ENCODE data around the gene PKHD1. TPM values are rescaled to one million over a fixed set of nuclear protein-coding genes. Genes with fewer than 3 reads are reported as not detected.

PKHD1 gene
- polyA plus RNA-seq: under 1 TPM; under 0.01 to 0.01 TPM

DNA sequence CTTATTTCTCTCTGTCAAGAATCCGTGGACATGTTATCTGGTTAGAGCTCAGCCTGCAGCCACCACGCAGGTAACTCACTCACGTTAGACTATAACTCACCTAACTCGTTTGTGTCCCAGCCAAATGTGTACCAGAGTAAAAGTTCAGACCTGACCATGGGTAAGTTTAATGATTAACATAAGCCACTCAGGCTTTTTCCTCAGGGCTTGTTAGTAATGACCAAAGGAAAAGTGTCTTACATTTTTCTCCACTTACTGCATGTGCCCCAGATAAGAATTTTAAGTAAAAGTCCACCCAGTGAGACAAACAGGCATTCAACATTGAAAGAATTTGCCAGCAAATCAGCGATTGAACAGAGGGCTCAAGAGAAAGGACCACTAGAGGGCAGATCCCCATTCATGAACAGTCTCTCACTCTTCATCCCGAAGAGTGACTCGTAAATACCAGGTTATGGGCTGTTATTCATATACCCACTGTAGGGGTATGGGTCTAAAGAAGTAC is at the start of gene PKHD1:
PKHD1 (minus strand) TSS at position 116 of the 502 bp plus-strand sequence. CDS start 2,680 bp downstream, outside the sequence.
- H3K9me3 ChIP-seq (ENCODE audit: control insufficient read depth in 2 of 2, insufficient read depth in 1 of 2, low read depth in 1 of 2, low read length in 1 of 2): no peaks in the 10 kb centered on the region
- 37 to 40% methylated on average over 7 of the region's 7 CpGs for WGBS, 2 donors
- H3K27me3 ChIP-seq (ENCODE audit: control insufficient read depth in 1 of 2, insufficient read depth in 2 of 2, low read length in 2 of 2): no peaks in the 10 kb centered on the region
- H3K4me1 ChIP-seq (ENCODE audit: control insufficient read depth in 2 of 2, insufficient read depth in 2 of 2, low read length in 1 of 2): no peaks in the 10 kb centered on the region
- no peak within 1 kb of the TSS for H3K27ac ChIP-seq (ENCODE audit: low read depth in 2 of 2, low read length in 1 of 2)
- H3K36me3 ChIP-seq (ENCODE audit: control insufficient read depth in 2 of 2, insufficient read depth in 2 of 2, low read length in 1 of 2): no peaks in the 10 kb centered on the region
- H3K4me3 ChIP-seq (ENCODE audit: low read depth in 1 of 2, low read length in 2 of 2): no peak within 1 kb of the TSS

DNA sequence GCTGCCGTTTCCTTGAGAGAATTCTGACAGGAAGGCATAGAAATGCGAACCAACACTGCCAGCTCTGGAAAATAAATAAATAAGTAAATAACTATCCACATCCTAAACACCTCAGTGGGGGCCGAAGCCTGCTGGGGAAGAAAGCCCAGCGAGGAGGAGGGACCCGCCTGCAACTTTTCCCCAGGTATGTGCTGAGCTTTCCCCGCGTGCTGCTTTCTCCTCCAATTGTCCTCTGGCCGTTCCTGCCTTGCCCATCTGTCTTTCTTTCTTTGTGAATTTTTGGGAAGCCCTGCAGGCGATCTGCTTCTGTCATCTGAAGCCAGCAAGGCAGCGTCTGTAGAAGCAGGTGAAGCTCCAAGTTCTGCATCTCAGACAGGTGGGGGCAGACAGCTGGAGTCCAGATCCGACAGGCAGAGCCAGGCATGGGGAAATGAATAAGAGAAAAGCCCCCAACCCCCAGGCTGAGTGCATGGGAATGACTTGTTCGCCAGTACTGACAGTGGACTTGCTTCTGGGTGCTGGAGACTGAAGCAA is 49.6 kb upstream of the PKHD1 start:
- Histone ChIP-seq H3K4me1 (ENCODE audit: control insufficient read depth in 2 of 2, insufficient read depth in 2 of 2, low read length in 1 of 2) (no peaks in the 10 kb centered on the region), H3K9me3 (ENCODE audit: control insufficient read depth in 2 of 2, insufficient read depth in 1 of 2, low read depth in 1 of 2, low read length in 1 of 2) (no peaks in the 10 kb centered on the region), H3K36me3 (ENCODE audit: control insufficient read depth in 2 of 2, insufficient read depth in 2 of 2, low read length in 1 of 2) (no peaks in the 10 kb centered on the region), H3K4me3 (ENCODE audit: low read depth in 1 of 2, low read length in 2 of 2) (no peak overlapping the region), H3K27ac (ENCODE audit: low read depth in 2 of 2, low read length in 1 of 2) (no peak overlapping the region), H3K27me3 (ENCODE audit: control insufficient read depth in 1 of 2, insufficient read depth in 2 of 2, low read length in 2 of 2) (no peaks in the 10 kb centered on the region)
- WGBS, 2 donors: 47 to 67% methylated on average over 12 of the region's 12 CpGs

DNA sequence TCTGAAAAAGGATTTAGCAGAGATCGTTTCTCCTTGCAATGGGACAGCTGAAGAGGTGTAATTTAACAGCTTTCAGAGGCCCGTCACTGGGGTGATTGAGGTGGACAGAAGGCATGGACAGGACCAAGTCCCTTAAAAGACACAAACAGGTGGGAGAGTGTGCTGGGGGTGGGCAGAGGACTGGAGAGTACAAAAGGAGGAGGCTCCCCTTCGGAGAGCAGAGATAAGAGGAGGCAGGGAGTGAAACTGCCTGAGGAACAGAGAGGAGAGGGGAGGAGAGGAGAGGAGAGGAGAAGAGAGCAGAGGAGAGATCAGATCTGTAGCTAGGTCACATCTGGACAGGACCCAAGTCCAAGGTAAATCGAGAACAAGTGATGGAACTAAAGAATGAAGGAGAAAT is 48.6 kb upstream of the PKHD1 start:
- Histone ChIP-seq H3K27me3 (ENCODE audit: control insufficient read depth in 1 of 2, insufficient read depth in 2 of 2, low read length in 2 of 2) (no peaks in the 10 kb centered on the region), H3K9me3 (ENCODE audit: control insufficient read depth in 2 of 2, insufficient read depth in 1 of 2, low read depth in 1 of 2, low read length in 1 of 2) (no peaks in the 10 kb centered on the region), H3K36me3 (ENCODE audit: control insufficient read depth in 2 of 2, insufficient read depth in 2 of 2, low read length in 1 of 2) (no peaks in the 10 kb centered on the region), H3K27ac (ENCODE audit: low read depth in 2 of 2, low read length in 1 of 2) (no peak overlapping the region), H3K4me1 (ENCODE audit: control insufficient read depth in 2 of 2, insufficient read depth in 2 of 2, low read length in 1 of 2) (no peaks in the 10 kb centered on the region), H3K4me3 (ENCODE audit: low read depth in 1 of 2, low read length in 2 of 2) (no peak overlapping the region)
- WGBS, 2 donors: 66 to 69% methylated on average over 4 of the region's 4 CpGs

GRCh38 chr6:52135217-52135616 is 47.8 kb upstream of the PKHD1 start:
- Histone ChIP-seq H3K27ac (ENCODE audit: low read depth in 2 of 2, low read length in 1 of 2) (no peak overlapping the region), H3K4me3 (ENCODE audit: low read depth in 1 of 2, low read length in 2 of 2) (no peak overlapping the region), H3K36me3 (ENCODE audit: control insufficient read depth in 2 of 2, insufficient read depth in 2 of 2, low read length in 1 of 2) (no peaks in the 10 kb centered on the region), H3K4me1 (ENCODE audit: control insufficient read depth in 2 of 2, insufficient read depth in 2 of 2, low read length in 1 of 2) (no peaks in the 10 kb centered on the region), H3K9me3 (ENCODE audit: control insufficient read depth in 2 of 2, insufficient read depth in 1 of 2, low read depth in 1 of 2, low read length in 1 of 2) (no peaks in the 10 kb centered on the region), H3K27me3 (ENCODE audit: control insufficient read depth in 1 of 2, insufficient read depth in 2 of 2, low read length in 2 of 2) (no peaks in the 10 kb centered on the region)
- 86 to 92% methylated on average over 4 of the region's 4 CpGs for WGBS, 2 donors

DNA sequence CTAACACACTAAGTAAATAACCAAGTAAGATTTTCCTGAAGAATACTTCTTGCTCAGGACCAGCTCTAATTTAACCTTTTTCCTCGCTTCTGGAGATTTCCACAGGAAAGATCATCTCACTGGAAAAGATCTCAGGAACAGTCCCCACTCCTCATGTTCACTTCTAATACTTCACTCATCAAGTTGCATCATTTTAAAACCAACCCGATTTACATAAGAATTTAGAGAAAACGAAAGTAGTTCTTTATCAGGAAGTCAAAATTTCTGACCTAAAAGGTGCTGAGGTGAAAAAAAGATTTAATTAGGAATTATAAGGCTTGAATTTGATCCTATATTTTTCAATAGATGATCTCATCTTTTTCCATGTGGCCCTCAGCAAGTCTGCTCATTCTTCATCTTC is 46.6 kb upstream of the PKHD1 start:
- H3K36me3 ChIP-seq (ENCODE audit: control insufficient read depth in 2 of 2, insufficient read depth in 2 of 2, low read length in 1 of 2): no peaks in the 10 kb centered on the region
- no peak overlapping the region for H3K27ac ChIP-seq (ENCODE audit: low read depth in 2 of 2, low read length in 1 of 2)
- WGBS, 2 donors: 77 to 79% methylated on average over 3 of the region's 3 CpGs
- H3K27me3 ChIP-seq (ENCODE audit: control insufficient read depth in 1 of 2, insufficient read depth in 2 of 2, low read length in 2 of 2): no peaks in the 10 kb centered on the region
- no peaks in the 10 kb centered on the region for H3K4me1 ChIP-seq (ENCODE audit: control insufficient read depth in 2 of 2, insufficient read depth in 2 of 2, low read length in 1 of 2)
- no peak overlapping the region for H3K4me3 ChIP-seq (ENCODE audit: low read depth in 1 of 2, low read length in 2 of 2)
- H3K9me3 ChIP-seq (ENCODE audit: control insufficient read depth in 2 of 2, insufficient read depth in 1 of 2, low read depth in 1 of 2, low read length in 1 of 2): no peaks in the 10 kb centered on the region

GRCh38 chr6:52133324-52133723 is 45.9 kb upstream of the PKHD1 start:
- no peaks in the 10 kb centered on the region for H3K36me3 ChIP-seq (ENCODE audit: control insufficient read depth in 2 of 2, insufficient read depth in 2 of 2, low read length in 1 of 2)
- no peak overlapping the region for H3K4me3 ChIP-seq (ENCODE audit: low read depth in 1 of 2, low read length in 2 of 2)
- H3K4me1 ChIP-seq (ENCODE audit: control insufficient read depth in 2 of 2, insufficient read depth in 2 of 2, low read length in 1 of 2): no peaks in the 10 kb centered on the region
- no peak overlapping the region for H3K27ac ChIP-seq (ENCODE audit: low read depth in 2 of 2, low read length in 1 of 2)
- H3K27me3 ChIP-seq (ENCODE audit: control insufficient read depth in 1 of 2, insufficient read depth in 2 of 2, low read length in 2 of 2): no peaks in the 10 kb centered on the region
- WGBS, 2 donors: 61 to 88% methylated on average over 2 of the region's 2 CpGs
- no peaks in the 10 kb centered on the region for H3K9me3 ChIP-seq (ENCODE audit: control insufficient read depth in 2 of 2, insufficient read depth in 1 of 2, low read depth in 1 of 2, low read length in 1 of 2)

DNA sequence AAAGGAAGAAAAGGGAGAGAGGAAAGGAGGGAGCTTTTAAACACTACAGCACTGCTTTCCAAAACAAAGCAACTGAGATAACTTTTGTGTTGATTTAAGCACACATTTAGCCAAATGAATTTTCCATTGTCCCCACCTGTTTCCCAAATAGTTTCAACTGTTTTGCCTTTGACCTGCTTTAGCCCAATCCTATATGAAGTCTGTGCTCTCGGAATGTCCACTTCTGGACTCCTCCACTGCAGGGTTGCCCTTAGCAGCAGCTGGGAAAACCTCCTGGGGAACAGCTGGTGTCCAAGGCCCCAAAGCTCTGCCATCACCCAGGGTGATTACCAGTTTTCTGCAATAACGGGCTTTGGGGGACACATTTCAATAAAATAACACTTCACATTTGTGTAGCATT is 44.9 kb upstream of the PKHD1 start:
- WGBS, 2 donors: 56 to 64% methylated on average over 2 of the region's 2 CpGs
- no peaks in the 10 kb centered on the region for H3K27me3 ChIP-seq (ENCODE audit: control insufficient read depth in 1 of 2, insufficient read depth in 2 of 2, low read length in 2 of 2)
- H3K36me3 ChIP-seq (ENCODE audit: control insufficient read depth in 2 of 2, insufficient read depth in 2 of 2, low read length in 1 of 2): no peaks in the 10 kb centered on the region
- H3K4me1 ChIP-seq (ENCODE audit: control insufficient read depth in 2 of 2, insufficient read depth in 2 of 2, low read length in 1 of 2): no peaks in the 10 kb centered on the region
- no peaks in the 10 kb centered on the region for H3K9me3 ChIP-seq (ENCODE audit: control insufficient read depth in 2 of 2, insufficient read depth in 1 of 2, low read depth in 1 of 2, low read length in 1 of 2)
- no peak overlapping the region for H3K27ac ChIP-seq (ENCODE audit: low read depth in 2 of 2, low read length in 1 of 2)
- H3K4me3 ChIP-seq (ENCODE audit: low read depth in 1 of 2, low read length in 2 of 2): no peak overlapping the region

GRCh38 chr6:52130440-52130839 is 43.0 kb upstream of the PKHD1 start:
- Histone ChIP-seq H3K36me3 (ENCODE audit: control insufficient read depth in 2 of 2, insufficient read depth in 2 of 2, low read length in 1 of 2) (no peaks in the 10 kb centered on the region), H3K27me3 (ENCODE audit: control insufficient read depth in 1 of 2, insufficient read depth in 2 of 2, low read length in 2 of 2) (no peaks in the 10 kb centered on the region), H3K9me3 (ENCODE audit: control insufficient read depth in 2 of 2, insufficient read depth in 1 of 2, low read depth in 1 of 2, low read length in 1 of 2) (no peaks in the 10 kb centered on the region), H3K4me3 (ENCODE audit: low read depth in 1 of 2, low read length in 2 of 2) (no peak overlapping the region), H3K27ac (ENCODE audit: low read depth in 2 of 2, low read length in 1 of 2) (no peak overlapping the region), H3K4me1 (ENCODE audit: control insufficient read depth in 2 of 2, insufficient read depth in 2 of 2, low read length in 1 of 2) (no peaks in the 10 kb centered on the region)
- WGBS, 2 donors: 34 to 50% methylated on average over 1 of the region's 1 CpG

DNA sequence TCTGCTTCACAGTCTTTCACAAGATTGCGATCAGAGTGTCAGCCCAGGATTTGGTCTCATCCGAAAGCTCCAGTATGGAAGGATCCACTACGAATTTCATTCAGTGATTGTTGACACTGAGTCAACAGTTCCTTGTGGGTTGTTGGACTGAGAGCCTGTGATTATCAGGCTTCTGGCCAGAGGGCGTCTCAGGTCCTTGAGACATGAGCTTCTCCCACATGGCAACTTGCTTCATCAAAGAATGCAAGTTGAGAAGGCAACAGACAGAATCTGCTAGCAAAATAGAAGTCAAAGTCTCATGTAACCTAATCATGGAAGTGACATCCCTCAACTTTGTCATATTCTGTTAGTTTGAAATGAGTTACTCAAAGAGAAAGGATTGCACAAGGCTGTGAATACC is 40.5 kb upstream of the PKHD1 start:
- H3K4me1 ChIP-seq (ENCODE audit: control insufficient read depth in 2 of 2, insufficient read depth in 2 of 2, low read length in 1 of 2): no peaks in the 10 kb centered on the region
- H3K27me3 ChIP-seq (ENCODE audit: control insufficient read depth in 1 of 2, insufficient read depth in 2 of 2, low read length in 2 of 2): no peaks in the 10 kb centered on the region
- WGBS, 2 donors: 78 to 79% methylated on average over 4 of the region's 4 CpGs
- H3K27ac ChIP-seq (ENCODE audit: low read depth in 2 of 2, low read length in 1 of 2): no peak overlapping the region
- no peaks in the 10 kb centered on the region for H3K9me3 ChIP-seq (ENCODE audit: control insufficient read depth in 2 of 2, insufficient read depth in 1 of 2, low read depth in 1 of 2, low read length in 1 of 2)
- no peak overlapping the region for H3K4me3 ChIP-seq (ENCODE audit: low read depth in 1 of 2, low read length in 2 of 2)
- no peaks in the 10 kb centered on the region for H3K36me3 ChIP-seq (ENCODE audit: control insufficient read depth in 2 of 2, insufficient read depth in 2 of 2, low read length in 1 of 2)

DNA sequence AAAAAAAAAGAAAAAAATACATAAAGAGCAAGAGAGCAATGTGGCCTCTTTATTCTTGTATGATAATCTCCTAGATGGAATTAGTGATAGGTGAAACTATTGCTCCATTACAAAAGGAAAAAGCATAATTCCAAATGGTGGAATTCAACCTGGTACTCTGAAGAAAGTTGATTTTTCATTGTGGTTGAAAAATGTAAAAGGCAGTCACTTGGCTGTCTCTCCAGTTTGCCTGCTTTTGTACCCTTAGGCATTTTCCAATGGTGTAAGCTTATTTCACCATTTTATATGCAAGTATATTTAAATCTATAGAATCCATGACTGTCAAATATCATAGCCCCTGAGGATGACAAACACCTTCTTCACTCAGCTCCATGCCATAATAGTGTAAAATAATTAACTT is 38.8 kb upstream of the PKHD1 start:
- Histone ChIP-seq H3K4me1 (ENCODE audit: control insufficient read depth in 2 of 2, insufficient read depth in 2 of 2, low read length in 1 of 2) (no peaks in the 10 kb centered on the region), H3K36me3 (ENCODE audit: control insufficient read depth in 2 of 2, insufficient read depth in 2 of 2, low read length in 1 of 2) (no peaks in the 10 kb centered on the region), H3K27me3 (ENCODE audit: control insufficient read depth in 1 of 2, insufficient read depth in 2 of 2, low read length in 2 of 2) (no peaks in the 10 kb centered on the region), H3K4me3 (ENCODE audit: low read depth in 1 of 2, low read length in 2 of 2) (no peak overlapping the region), H3K9me3 (ENCODE audit: control insufficient read depth in 2 of 2, insufficient read depth in 1 of 2, low read depth in 1 of 2, low read length in 1 of 2) (no peaks in the 10 kb centered on the region), H3K27ac (ENCODE audit: low read depth in 2 of 2, low read length in 1 of 2) (no peak overlapping the region)
